Measurements from ENCODE around the gene CDH4. TPM values are rescaled to one million over a fixed set of nuclear protein-coding genes. Genes with fewer than 3 reads are reported as not detected.

CDH4 gene
- polyA plus RNA-seq, 2 donors: 0.02 to 0.05 TPM

GRCh38 chr20:61558726-61559125 lies 306.7 kb downstream of the CDH4 start:
- H3K27me3 ChIP-seq (ENCODE audit: control insufficient read depth in 1 of 2, insufficient read depth in 2 of 2, low read length in 2 of 2): no peaks in the 10 kb centered on the region
- no peaks in the 10 kb centered on the region for H3K36me3 ChIP-seq (ENCODE audit: control insufficient read depth in 2 of 2, insufficient read depth in 2 of 2, low read length in 1 of 2)
- H3K4me3 ChIP-seq (ENCODE audit: low read depth in 1 of 2, low read length in 2 of 2): no peak overlapping the region
- H3K9me3 ChIP-seq (ENCODE audit: control insufficient read depth in 2 of 2, insufficient read depth in 1 of 2, low read depth in 1 of 2, low read length in 1 of 2): no peaks in the 10 kb centered on the region
- H3K27ac ChIP-seq (ENCODE audit: low read depth in 2 of 2, low read length in 1 of 2): no peak overlapping the region
- WGBS, 2 donors: 49 to 53% methylated on average over 10 of the region's 10 CpGs
- H3K4me1 ChIP-seq (ENCODE audit: control insufficient read depth in 2 of 2, insufficient read depth in 2 of 2, low read length in 1 of 2): no peaks in the 10 kb centered on the region

- H3K27me3 ChIP-seq (ENCODE audit: control insufficient read depth in 1 of 2, insufficient read depth in 2 of 2, low read length in 2 of 2): no peaks in the 10 kb centered on the region
- H3K36me3 ChIP-seq (ENCODE audit: control insufficient read depth in 2 of 2, insufficient read depth in 2 of 2, low read length in 1 of 2): no peaks in the 10 kb centered on the region
- H3K4me1 ChIP-seq (ENCODE audit: control insufficient read depth in 2 of 2, insufficient read depth in 2 of 2, low read length in 1 of 2): no peaks in the 10 kb centered on the region
- no peak overlapping the region for H3K4me3 ChIP-seq (ENCODE audit: low read depth in 1 of 2, low read length in 2 of 2)
- H3K9me3 ChIP-seq (ENCODE audit: control insufficient read depth in 2 of 2, insufficient read depth in 1 of 2, low read depth in 1 of 2, low read length in 1 of 2): no peaks in the 10 kb centered on the region
- H3K27ac ChIP-seq (ENCODE audit: low read depth in 2 of 2, low read length in 1 of 2): no peak overlapping the region
- whole genome bisulfite sequencing, 2 donors: 57 to 61% methylated on average over 19 of the region's 19 CpGs
Measured at GRCh38 chr20:61559706-61560315, 307.8 kb downstream of the CDH4 start.

- no peak overlapping the region for H3K4me3 ChIP-seq (ENCODE audit: low read depth in 1 of 2, low read length in 2 of 2)
- H3K27ac ChIP-seq (ENCODE audit: low read depth in 2 of 2, low read length in 1 of 2): no peak overlapping the region
- 50 to 56% methylated on average over 15 of the region's 15 CpGs for WGBS, 2 donors
- H3K4me1 ChIP-seq (ENCODE audit: control insufficient read depth in 2 of 2, insufficient read depth in 2 of 2, low read length in 1 of 2): no peaks in the 10 kb centered on the region
- H3K9me3 ChIP-seq (ENCODE audit: control insufficient read depth in 2 of 2, insufficient read depth in 1 of 2, low read depth in 1 of 2, low read length in 1 of 2): no peaks in the 10 kb centered on the region
- H3K27me3 ChIP-seq (ENCODE audit: control insufficient read depth in 1 of 2, insufficient read depth in 2 of 2, low read length in 2 of 2): no peaks in the 10 kb centered on the region
- no peaks in the 10 kb centered on the region for H3K36me3 ChIP-seq (ENCODE audit: control insufficient read depth in 2 of 2, insufficient read depth in 2 of 2, low read length in 1 of 2)
Measured at GRCh38 chr20:61560361-61560853, 308.3 kb downstream of the CDH4 start.

- H3K27me3 ChIP-seq (ENCODE audit: control insufficient read depth in 1 of 2, insufficient read depth in 2 of 2, low read length in 2 of 2): no peaks in the 10 kb centered on the region
- H3K9me3 ChIP-seq (ENCODE audit: control insufficient read depth in 2 of 2, insufficient read depth in 1 of 2, low read depth in 1 of 2, low read length in 1 of 2): no peaks in the 10 kb centered on the region
- no peak overlapping the region for H3K4me3 ChIP-seq (ENCODE audit: low read depth in 1 of 2, low read length in 2 of 2)
- H3K27ac ChIP-seq (ENCODE audit: low read depth in 2 of 2, low read length in 1 of 2): no peak overlapping the region
- no peaks in the 10 kb centered on the region for H3K4me1 ChIP-seq (ENCODE audit: control insufficient read depth in 2 of 2, insufficient read depth in 2 of 2, low read length in 1 of 2)
- no peaks in the 10 kb centered on the region for H3K36me3 ChIP-seq (ENCODE audit: control insufficient read depth in 2 of 2, insufficient read depth in 2 of 2, low read length in 1 of 2)
- WGBS, 2 donors: 76 to 82% methylated on average over 10 of the region's 10 CpGs
Measured at GRCh38 chr20:61561111-61561830, 309.2 kb downstream of the CDH4 start.

- no peak overlapping the region for H3K27ac ChIP-seq (ENCODE audit: low read depth in 2 of 2, low read length in 1 of 2)
- H3K36me3 ChIP-seq (ENCODE audit: control insufficient read depth in 2 of 2, insufficient read depth in 2 of 2, low read length in 1 of 2): no peaks in the 10 kb centered on the region
- 76 to 83% methylated on average over 8 of the region's 8 CpGs for WGBS, 2 donors
- H3K27me3 ChIP-seq (ENCODE audit: control insufficient read depth in 1 of 2, insufficient read depth in 2 of 2, low read length in 2 of 2): no peaks in the 10 kb centered on the region
- H3K9me3 ChIP-seq (ENCODE audit: control insufficient read depth in 2 of 2, insufficient read depth in 1 of 2, low read depth in 1 of 2, low read length in 1 of 2): no peaks in the 10 kb centered on the region
- no peak overlapping the region for H3K4me3 ChIP-seq (ENCODE audit: low read depth in 1 of 2, low read length in 2 of 2)
- H3K4me1 ChIP-seq (ENCODE audit: control insufficient read depth in 2 of 2, insufficient read depth in 2 of 2, low read length in 1 of 2): no peaks in the 10 kb centered on the region
Measured at GRCh38 chr20:61562491-61562890, 310.4 kb downstream of the CDH4 start.

- Histone ChIP-seq H3K36me3 (ENCODE audit: control insufficient read depth in 2 of 2, insufficient read depth in 2 of 2, low read length in 1 of 2) (no peaks in the 10 kb centered on the region), H3K27me3 (ENCODE audit: control insufficient read depth in 1 of 2, insufficient read depth in 2 of 2, low read length in 2 of 2) (no peaks in the 10 kb centered on the region), H3K4me3 (ENCODE audit: low read depth in 1 of 2, low read length in 2 of 2) (no peak overlapping the region), H3K9me3 (ENCODE audit: control insufficient read depth in 2 of 2, insufficient read depth in 1 of 2, low read depth in 1 of 2, low read length in 1 of 2) (no peaks in the 10 kb centered on the region), H3K4me1 (ENCODE audit: control insufficient read depth in 2 of 2, insufficient read depth in 2 of 2, low read length in 1 of 2) (no peaks in the 10 kb centered on the region), H3K27ac (ENCODE audit: low read depth in 2 of 2, low read length in 1 of 2) (no peak overlapping the region)
- 70 to 73% methylated on average over 16 of the region's 16 CpGs for WGBS, 2 donors
Measured at GRCh38 chr20:61562897-61563504, 310.9 kb downstream of the CDH4 start.

GRCh38 chr20:61564628-61565027 lies 312.6 kb downstream of the CDH4 start:
- Histone ChIP-seq H3K27ac (ENCODE audit: low read depth in 2 of 2, low read length in 1 of 2) (no peak overlapping the region), H3K36me3 (ENCODE audit: control insufficient read depth in 2 of 2, insufficient read depth in 2 of 2, low read length in 1 of 2) (no peaks in the 10 kb centered on the region), H3K9me3 (ENCODE audit: control insufficient read depth in 2 of 2, insufficient read depth in 1 of 2, low read depth in 1 of 2, low read length in 1 of 2) (no peaks in the 10 kb centered on the region), H3K4me3 (ENCODE audit: low read depth in 1 of 2, low read length in 2 of 2) (no peak overlapping the region), H3K27me3 (ENCODE audit: control insufficient read depth in 1 of 2, insufficient read depth in 2 of 2, low read length in 2 of 2) (no peaks in the 10 kb centered on the region), H3K4me1 (ENCODE audit: control insufficient read depth in 2 of 2, insufficient read depth in 2 of 2, low read length in 1 of 2) (no peaks in the 10 kb centered on the region)
- WGBS, 2 donors: 82 to 86% methylated on average over 8 of the region's 8 CpGs

- WGBS, 2 donors: 85 to 92% methylated on average over 12 of the region's 12 CpGs
- Histone ChIP-seq H3K9me3 (ENCODE audit: control insufficient read depth in 2 of 2, insufficient read depth in 1 of 2, low read depth in 1 of 2, low read length in 1 of 2) (no peaks in the 10 kb centered on the region), H3K4me3 (ENCODE audit: low read depth in 1 of 2, low read length in 2 of 2) (no peak overlapping the region), H3K27me3 (ENCODE audit: control insufficient read depth in 1 of 2, insufficient read depth in 2 of 2, low read length in 2 of 2) (no peaks in the 10 kb centered on the region), H3K36me3 (ENCODE audit: control insufficient read depth in 2 of 2, insufficient read depth in 2 of 2, low read length in 1 of 2) (no peaks in the 10 kb centered on the region), H3K27ac (ENCODE audit: low read depth in 2 of 2, low read length in 1 of 2) (no peak overlapping the region), H3K4me1 (ENCODE audit: control insufficient read depth in 2 of 2, insufficient read depth in 2 of 2, low read length in 1 of 2) (no peaks in the 10 kb centered on the region)
Measured at GRCh38 chr20:61565791-61566190, 313.7 kb downstream of the CDH4 start.

- Histone ChIP-seq H3K27me3 (ENCODE audit: control insufficient read depth in 1 of 2, insufficient read depth in 2 of 2, low read length in 2 of 2) (no peaks in the 10 kb centered on the region), H3K27ac (ENCODE audit: low read depth in 2 of 2, low read length in 1 of 2) (no peak overlapping the region), H3K4me1 (ENCODE audit: control insufficient read depth in 2 of 2, insufficient read depth in 2 of 2, low read length in 1 of 2) (no peaks in the 10 kb centered on the region), H3K9me3 (ENCODE audit: control insufficient read depth in 2 of 2, insufficient read depth in 1 of 2, low read depth in 1 of 2, low read length in 1 of 2) (peaks cover 0 to 3% of the 10 kb centered on the region in 2 donors), H3K4me3 (ENCODE audit: low read depth in 1 of 2, low read length in 2 of 2) (no peak overlapping the region), H3K36me3 (ENCODE audit: control insufficient read depth in 2 of 2, insufficient read depth in 2 of 2, low read length in 1 of 2) (no peaks in the 10 kb centered on the region)
- 87 to 90% methylated on average over 22 of the region's 22 CpGs for WGBS, 2 donors
Measured at GRCh38 chr20:61566691-61567090, 314.6 kb downstream of the CDH4 start.
